B cell (primary cell): Measurements from ENCODE around the gene SRPK1.

Experiments used
- CTCF ChIP-seq: fragments of 200-600 bp; IDR thresholded peaks from one replicate; pipeline ENCODE4 v1.8.0; 2022; ENCODE audit warnings: antibody characterized with exemption, mild to moderate bottlenecking
- EZH2 ChIP-seq: IDR thresholded peaks from 2 replicates; pipeline ENCODE4 v1.6.1; 2012; ENCODE audit warnings: borderline replicate concordance, low read depth, mild to moderate bottlenecking, moderate library complexity, low read length; ENCODE audit not compliant: insufficient read depth, poor library complexity, severe bottlenecking

- no peak for TF ChIP-seq CTCF
- TF ChIP-seq EZH2, result no peak
These were observed 27.8 kb upstream of the SRPK1 start for GRCh38 chr6:35948725-35949124.
